HCT116 (cell line): ENCODE results near the gene PPP1R27.

Experiments used
- POLR2A ChIP-seq: IDR thresholded peaks from 2 replicates; pipeline ENCODE4 v1.7.0; 2011; ENCODE audit warnings: borderline replicate concordance; ENCODE audit not compliant: insufficient read depth, insufficient read length; ENCODE audit errors: extremely low read depth
- POLR2AphosphoS5 ChIP-seq: IDR thresholded peaks from 2 replicates; pipeline ENCODE4 v1.6.1; 2011; ENCODE audit warnings: mild to moderate bottlenecking, low read depth, low read length, moderate library complexity
- SRF ChIP-seq: IDR thresholded peaks from 2 replicates; pipeline ENCODE4 v1.6.1; 2012; ENCODE audit warnings: low read depth
- TF ChIP-seq, protein P1 (sequence below), 3 experiments: fragments of 200-600 bp in 1 of 3; sonication (generic) in 1 of 3; IDR thresholded peaks in 2 of 3; conservative IDR thresholded peaks in 1 of 3; 2 replicates each; pipeline ENCODE4 v1.5.1; 2012 to 2017; ENCODE audit warnings: low read depth in 2 of 3, low read length in 2 of 3, antibody characterized with exemption in 1 of 3, borderline replicate concordance in 1 of 3, control low read depth in 1 of 3, mild to moderate bottlenecking in 1 of 3, mixed read lengths in 1 of 3, mixed run types in 1 of 3, moderate library complexity in 1 of 3; ENCODE audit not compliant: insufficient read depth in 1 of 3
- TF ChIP-seq, protein P2 (sequence below): IDR thresholded peaks from 2 replicates; pipeline ENCODE4 v1.6.1; 2012; ENCODE audit warnings: low read depth
- TF ChIP-seq, protein P3 (sequence below): IDR thresholded peaks from 2 replicates; pipeline ENCODE4 v1.6.1; 2012

DNA sequence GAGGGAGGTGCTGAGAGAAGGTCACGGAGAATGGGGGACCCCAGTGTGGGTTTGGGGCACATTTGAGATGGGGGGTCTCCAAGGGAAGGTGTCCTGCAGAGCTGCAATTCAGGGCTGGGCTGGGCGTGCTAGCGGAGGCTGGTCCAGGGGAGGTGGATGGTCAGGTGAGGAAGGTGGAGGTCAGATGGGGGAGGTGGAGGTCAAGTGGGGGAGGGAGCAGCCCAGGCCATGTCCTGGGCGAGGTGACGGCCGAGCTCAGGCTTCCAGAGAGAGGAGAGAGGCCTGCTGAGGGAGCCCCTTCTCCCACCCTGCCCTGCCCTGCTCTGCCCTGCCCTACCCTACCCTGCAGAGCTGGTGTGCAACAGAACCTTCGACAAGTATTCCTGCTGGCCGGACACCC is 24.4 kb downstream of the PPP1R27 start:
- TF ChIP-seq, protein P1, sequence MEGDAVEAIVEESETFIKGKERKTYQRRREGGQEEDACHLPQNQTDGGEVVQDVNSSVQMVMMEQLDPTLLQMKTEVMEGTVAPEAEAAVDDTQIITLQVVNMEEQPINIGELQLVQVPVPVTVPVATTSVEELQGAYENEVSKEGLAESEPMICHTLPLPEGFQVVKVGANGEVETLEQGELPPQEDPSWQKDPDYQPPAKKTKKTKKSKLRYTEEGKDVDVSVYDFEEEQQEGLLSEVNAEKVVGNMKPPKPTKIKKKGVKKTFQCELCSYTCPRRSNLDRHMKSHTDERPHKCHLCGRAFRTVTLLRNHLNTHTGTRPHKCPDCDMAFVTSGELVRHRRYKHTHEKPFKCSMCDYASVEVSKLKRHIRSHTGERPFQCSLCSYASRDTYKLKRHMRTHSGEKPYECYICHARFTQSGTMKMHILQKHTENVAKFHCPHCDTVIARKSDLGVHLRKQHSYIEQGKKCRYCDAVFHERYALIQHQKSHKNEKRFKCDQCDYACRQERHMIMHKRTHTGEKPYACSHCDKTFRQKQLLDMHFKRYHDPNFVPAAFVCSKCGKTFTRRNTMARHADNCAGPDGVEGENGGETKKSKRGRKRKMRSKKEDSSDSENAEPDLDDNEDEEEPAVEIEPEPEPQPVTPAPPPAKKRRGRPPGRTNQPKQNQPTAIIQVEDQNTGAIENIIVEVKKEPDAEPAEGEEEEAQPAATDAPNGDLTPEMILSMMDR (IDR thresholded peaks at IDR 0.05 in 2 of 3, conservative IDR thresholded peaks at IDR 0.05 in 1 of 3; ENCODE audit: borderline replicate concordance in 1 of 3, insufficient read depth in 1 of 3, low read depth in 2 of 3, low read length in 2 of 3) = no peak
- TF ChIP-seq, protein P2, sequence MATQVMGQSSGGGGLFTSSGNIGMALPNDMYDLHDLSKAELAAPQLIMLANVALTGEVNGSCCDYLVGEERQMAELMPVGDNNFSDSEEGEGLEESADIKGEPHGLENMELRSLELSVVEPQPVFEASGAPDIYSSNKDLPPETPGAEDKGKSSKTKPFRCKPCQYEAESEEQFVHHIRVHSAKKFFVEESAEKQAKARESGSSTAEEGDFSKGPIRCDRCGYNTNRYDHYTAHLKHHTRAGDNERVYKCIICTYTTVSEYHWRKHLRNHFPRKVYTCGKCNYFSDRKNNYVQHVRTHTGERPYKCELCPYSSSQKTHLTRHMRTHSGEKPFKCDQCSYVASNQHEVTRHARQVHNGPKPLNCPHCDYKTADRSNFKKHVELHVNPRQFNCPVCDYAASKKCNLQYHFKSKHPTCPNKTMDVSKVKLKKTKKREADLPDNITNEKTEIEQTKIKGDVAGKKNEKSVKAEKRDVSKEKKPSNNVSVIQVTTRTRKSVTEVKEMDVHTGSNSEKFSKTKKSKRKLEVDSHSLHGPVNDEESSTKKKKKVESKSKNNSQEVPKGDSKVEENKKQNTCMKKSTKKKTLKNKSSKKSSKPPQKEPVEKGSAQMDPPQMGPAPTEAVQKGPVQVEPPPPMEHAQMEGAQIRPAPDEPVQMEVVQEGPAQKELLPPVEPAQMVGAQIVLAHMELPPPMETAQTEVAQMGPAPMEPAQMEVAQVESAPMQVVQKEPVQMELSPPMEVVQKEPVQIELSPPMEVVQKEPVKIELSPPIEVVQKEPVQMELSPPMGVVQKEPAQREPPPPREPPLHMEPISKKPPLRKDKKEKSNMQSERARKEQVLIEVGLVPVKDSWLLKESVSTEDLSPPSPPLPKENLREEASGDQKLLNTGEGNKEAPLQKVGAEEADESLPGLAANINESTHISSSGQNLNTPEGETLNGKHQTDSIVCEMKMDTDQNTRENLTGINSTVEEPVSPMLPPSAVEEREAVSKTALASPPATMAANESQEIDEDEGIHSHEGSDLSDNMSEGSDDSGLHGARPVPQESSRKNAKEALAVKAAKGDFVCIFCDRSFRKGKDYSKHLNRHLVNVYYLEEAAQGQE = no peak
- TF ChIP-seq POLR2AphosphoS5 = no peak
- no peak for TF ChIP-seq POLR2A
- TF ChIP-seq SRF = no peak
- TF ChIP-seq, protein P3, sequence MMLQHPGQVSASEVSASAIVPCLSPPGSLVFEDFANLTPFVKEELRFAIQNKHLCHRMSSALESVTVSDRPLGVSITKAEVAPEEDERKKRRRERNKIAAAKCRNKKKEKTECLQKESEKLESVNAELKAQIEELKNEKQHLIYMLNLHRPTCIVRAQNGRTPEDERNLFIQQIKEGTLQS = no peak
